ENCODE results near the gene FOXS1. TPM values are rescaled to one million over a fixed set of nuclear protein-coding genes. Genes with fewer than 3 reads are reported as not detected.

The FOXS1 gene
- total and polyA plus RNA-seq, 2 experiments from 2014 or later, result 0.26 TPM; not detected in 1

- TF ChIP-seq STAT1 (IDR thresholded peaks at IDR 0.05; ENCODE audit: unreplicated experiment) (no peak), NANOG (IDR thresholded peaks at IDR 0.05; ENCODE audit: borderline replicate concordance) (no peak), REST (IDR thresholded peaks at IDR 0.05; ENCODE audit: unreplicated experiment) (no peak), EZH2 (IDR thresholded peaks at IDR 0.05; ENCODE audit: low read depth, unreplicated experiment) (no peak), CREB1 (CRISPR knock-in tag; IDR thresholded peaks at IDR 0.05; ENCODE audit: low read depth) (no peak), CTCF (conservative IDR thresholded peaks at IDR 0.05; ENCODE audit: low read depth in 2 of 2) (no peak)
These were observed 41.7 kb downstream of the FOXS1 start (continued) for GRCh38 chr20:31803552-31804291.

GRCh38 chr20:31801508-31801907, 43.9 kb downstream of the FOXS1 start:
- Mint-ChIP-seq H3K4me1 (no peaks in the 10 kb centered on the region), H3K27me3 (ENCODE audit: insufficient read depth, low read depth, poor library complexity) (no peaks in the 10 kb centered on the region), H3K4me3 (no peak overlapping the region), H3K36me3 (ENCODE audit: low read depth) (peaks cover 60% of the 10 kb centered on the region), H3K27ac (no peak overlapping the region), H3K9me3 (no peaks in the 10 kb centered on the region)
- Histone ChIP-seq H3K4me3 (no peak overlapping the region), H3F3A (replicated peaks; ENCODE audit: low read depth) (peaks cover 5% of the 10 kb centered on the region; the same call in 1 of the 2 replicates), H3K27ac (ENCODE audit: low read depth) (no peak overlapping the region), H3K36me3 (ENCODE audit: insufficient read depth) (peaks cover 70% of the 10 kb centered on the region), H3K4me1 (ENCODE audit: insufficient read depth) (no peaks in the 10 kb centered on the region), H3K27me3 (ENCODE audit: insufficient read depth) (no peaks in the 10 kb centered on the region), H4K20me1 (replicated peaks; ENCODE audit: insufficient read depth) (peaks cover 11% of the 10 kb centered on the region; the same call in 1 of the 2 replicates), H2AFZ (no peak overlapping the region), H3K4me2 (no peak overlapping the region), H3K9me2 (ENCODE audit: insufficient read depth) (no peaks in the 10 kb centered on the region), H3K79me2 (replicated peaks; ENCODE audit: insufficient read depth) (no peaks in the 10 kb centered on the region)
- no peak for ATAC-seq
- no peak for DNase-seq (ENCODE audit: low spot score)
- TF ChIP-seq ZNF462 (CRISPR knock-in tag; IDR thresholded peaks at IDR 0.05) (no peak), REST (IDR thresholded peaks at IDR 0.05; ENCODE audit: unreplicated experiment) (no peak)
